ENCODE measurements around the gene AK3. TPM values are rescaled to one million over a fixed set of nuclear protein-coding genes. Genes with fewer than 3 reads are reported as not detected.
"Not testable (repeated sequence)": the region's sequence is repeated elsewhere in the genome, so short reads cannot be mapped to it uniquely, and the experiment has no call there.

Gene AK3
- polyA plus RNA-seq, 6 donors from 2014 or later = 22.9 to 31.6 (median 27.2) TPM

DNA sequence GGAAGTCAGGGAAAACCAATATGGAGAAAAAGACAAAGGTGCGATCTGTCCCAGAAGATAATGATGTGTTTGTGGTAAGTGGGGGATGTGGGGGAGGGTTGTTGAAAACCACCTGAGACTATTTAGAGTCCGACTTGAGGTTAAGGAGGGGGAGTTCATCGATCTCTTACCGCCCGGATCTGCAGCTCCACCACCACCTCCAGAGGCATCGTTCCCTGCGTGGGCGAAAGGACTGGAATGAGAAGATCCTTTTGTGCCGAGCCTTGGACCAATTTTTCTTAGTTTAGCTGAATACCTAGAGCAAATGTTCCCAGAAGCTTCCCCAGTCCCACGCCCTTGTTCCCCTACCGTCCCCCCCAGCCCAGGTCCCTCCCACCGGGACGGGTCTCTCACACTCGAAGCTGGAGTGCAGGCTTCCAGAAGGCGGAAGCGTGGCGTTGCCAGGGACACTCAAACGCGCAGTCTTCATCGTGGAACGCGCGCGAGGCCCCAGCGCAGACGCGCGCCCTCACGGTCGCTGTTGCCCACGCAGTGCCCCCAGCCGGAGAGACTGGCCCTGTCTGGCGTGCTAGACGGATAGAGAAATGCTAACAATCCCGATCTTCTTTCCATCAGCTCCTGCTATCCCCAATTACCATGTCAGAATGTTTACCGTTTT is 74.8 kb downstream of the AK3 start, which contains the start of gene SPATA6L:
Gene SPATA6L (minus strand): TSS at position 439 of the 658 bp plus-strand sequence. CDS start 230 bp downstream, at position 209.
- Mint-ChIP-seq H3K9me3 (no peaks in the 10 kb centered on the region), H3K27me3 (peaks cover 22 to 28% (median 26%) of the 10 kb centered on the region in 3 donors), H3K4me1 (peaks cover 48 to 50% (median 49%) of the 10 kb centered on the region in 3 donors), H3K27ac (peak within 1 kb of the TSS in 3 of 6 donors; percentile 17 to 88 (median 80)), H3K36me3 (peaks cover 0 to 4% of the 10 kb centered on the region in 2 donors), H3K4me3 (peak within 1 kb of the TSS; percentile 73 to 97 (median 84))
- DNase-seq (peak; percentile 29), ATAC-seq (ENCODE audit: low read depth in 2 of 2) (peak; percentile 36 to 45)

DNA sequence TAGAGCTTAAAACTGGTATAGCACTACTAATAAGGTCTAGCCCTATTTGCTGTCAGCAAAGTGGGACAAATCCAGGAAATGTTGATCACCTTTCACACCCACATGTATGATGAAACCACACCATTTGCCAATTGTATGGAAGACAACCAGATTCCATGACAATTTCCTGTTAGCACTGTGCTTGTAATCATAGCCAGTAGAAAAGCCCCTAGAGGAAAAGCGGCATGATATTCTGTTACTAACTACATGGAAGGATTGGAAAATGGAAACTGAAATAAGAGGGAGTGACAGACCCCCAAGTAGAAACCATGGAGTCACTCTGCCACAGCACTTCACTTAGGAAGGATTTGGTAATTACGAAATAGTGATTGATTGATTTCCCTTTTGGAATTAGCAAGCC is 75.6 kb downstream of the AK3 start:
- Mint-ChIP-seq H3K36me3 (peaks cover 0 to 4% of the 10 kb centered on the region in 2 donors), H3K27ac (peak overlapping the region in 2 of 6 donors; percentile 17 to 88), H3K4me3 (peak overlapping the region in 6 of 8 donors; percentile 48 to 97 (median 80)), H3K27me3 (peaks cover 22 to 26% (median 22%) of the 10 kb centered on the region in 3 donors), H3K4me1 (peaks cover 48 to 50% (median 49%) of the 10 kb centered on the region in 3 donors), H3K9me3 (no peaks in the 10 kb centered on the region)
- DNase-seq (no peak), ATAC-seq (ENCODE audit: low read depth in 2 of 2) (no peak)

DNA sequence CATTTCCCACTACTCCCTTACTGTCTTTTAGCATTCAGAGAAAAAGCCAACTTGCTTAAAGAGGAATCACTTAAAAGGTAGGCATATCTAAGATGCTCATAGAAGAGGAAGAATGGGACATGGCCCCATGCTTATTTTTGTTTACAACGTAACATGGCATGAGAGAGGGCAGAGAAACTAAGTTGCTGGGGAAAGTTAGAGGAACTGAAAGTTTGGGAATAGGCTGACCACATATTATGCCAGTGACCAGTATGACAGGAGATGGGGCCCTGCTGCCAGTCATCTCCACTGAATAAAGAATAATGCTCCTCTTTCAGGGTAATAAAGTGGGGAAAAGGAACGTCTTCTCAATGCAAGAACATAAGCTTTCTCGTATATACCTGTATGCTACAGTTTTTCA is 77.0 kb downstream of the AK3 start:
- Mint-ChIP-seq H3K4me3 (peak overlapping the region in 7 of 8 donors; percentile 0 to 99 (median 84)), H3K27ac (peak overlapping the region in 1 of 6 donors; percentile 80), H3K27me3 (peaks cover 22 to 29% (median 22%) of the 10 kb centered on the region in 3 donors), H3K4me1 (peaks cover 48 to 50% (median 49%) of the 10 kb centered on the region in 3 donors), H3K36me3 (no peaks in the 10 kb centered on the region), H3K9me3 (no peaks in the 10 kb centered on the region)
- ATAC-seq (ENCODE audit: low read depth in 2 of 2) (no peak), DNase-seq (no peak)

DNA sequence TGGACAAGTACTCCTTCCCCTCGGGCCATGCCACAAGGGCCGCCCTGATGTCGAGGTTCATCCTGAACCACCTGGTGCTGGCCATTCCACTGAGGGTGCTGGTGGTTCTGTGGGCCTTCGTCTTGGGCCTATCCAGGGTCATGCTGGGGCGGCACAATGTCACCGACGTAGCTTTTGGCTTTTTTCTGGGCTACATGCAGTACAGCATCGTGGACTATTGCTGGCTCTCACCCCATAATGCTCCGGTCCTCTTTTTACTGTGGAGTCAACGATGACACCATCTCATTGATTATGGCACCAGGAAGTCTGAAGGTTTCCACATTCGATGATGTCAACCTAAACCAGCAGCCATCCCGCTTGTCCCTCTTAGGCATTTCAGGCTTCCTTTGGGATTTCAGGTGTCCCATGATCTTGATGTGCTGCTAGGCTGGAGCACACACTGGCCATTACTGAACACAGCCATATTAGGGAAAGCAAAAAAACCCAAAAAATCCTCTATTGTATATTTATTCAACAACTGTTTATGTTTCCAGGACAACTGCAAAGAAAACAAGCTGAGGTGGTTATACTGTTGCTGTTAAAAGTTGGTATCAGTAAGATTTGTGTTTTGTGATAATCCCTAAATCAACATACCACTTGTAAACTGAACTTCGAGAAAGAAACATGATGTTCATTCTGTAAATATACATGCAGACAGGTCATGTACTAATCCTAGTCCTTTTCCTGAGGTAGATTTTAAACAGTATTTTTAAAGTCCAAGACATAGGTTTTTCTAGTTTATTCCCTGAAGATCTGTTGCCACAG is 77.8 kb downstream of the AK3 start:
- Mint-ChIP-seq H3K27me3 (peaks cover 18 to 27% (median 22%) of the 10 kb centered on the region in 3 donors), H3K9me3 (no peaks in the 10 kb centered on the region), H3K27ac (peak overlapping the region in 5 of 6 donors; percentile 1 to 84 (median 33)), H3K36me3 (no peaks in the 10 kb centered on the region), H3K4me3 (peak overlapping the region; percentile 84 to 99 (median 96)), H3K4me1 (peaks cover 48 to 50% (median 49%) of the 10 kb centered on the region in 3 donors)
- ATAC-seq (ENCODE audit: low read depth in 2 of 2) (no peak), DNase-seq (no peak)

DNA sequence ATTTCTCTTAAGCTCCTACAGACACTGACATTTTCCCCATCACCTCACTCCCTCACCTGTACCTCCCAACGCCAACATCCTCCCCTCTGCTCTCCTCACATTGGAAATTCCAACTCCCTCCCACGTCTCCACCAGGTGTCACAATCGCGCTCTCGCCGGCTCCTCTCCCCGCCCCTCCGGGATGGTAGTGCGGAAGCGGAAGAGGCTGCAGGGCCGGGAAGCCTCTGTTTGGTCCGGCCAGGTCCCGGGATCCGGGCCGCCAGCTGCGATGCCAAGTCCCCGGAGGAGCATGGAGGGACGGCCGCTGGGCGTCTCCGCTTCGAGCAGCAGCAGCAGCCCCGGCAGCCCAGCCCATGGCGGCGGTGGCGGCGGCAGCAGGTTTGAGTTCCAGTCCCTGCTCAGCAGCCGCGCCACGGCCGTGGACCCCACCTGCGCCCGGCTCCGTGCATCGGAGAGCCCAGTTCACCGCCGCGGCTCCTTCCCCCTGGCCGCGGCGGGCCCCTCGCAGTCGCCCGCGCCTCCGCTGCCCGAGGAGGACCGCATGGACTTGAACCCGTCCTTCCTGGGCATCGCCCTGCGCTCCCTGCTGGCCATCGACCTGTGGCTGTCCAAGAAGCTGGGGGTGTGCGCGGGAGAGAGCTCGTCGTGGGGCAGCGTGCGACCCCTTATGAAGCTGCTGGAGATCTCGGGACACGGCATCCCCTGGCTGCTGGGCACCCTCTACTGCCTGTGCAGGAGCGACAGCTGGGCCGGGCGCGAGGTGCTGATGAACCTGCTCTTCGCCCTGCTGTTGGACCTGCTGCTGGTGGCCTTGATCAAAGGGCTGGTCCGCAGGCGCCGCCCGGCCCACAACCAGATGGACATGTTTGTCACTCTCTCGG is 78.7 kb downstream of the AK3 start, which contains the start of gene PLPP6:
Gene PLPP6 (plus strand): TSS at position 187 of the 881 bp plus-strand sequence. CDS start 82 bp downstream, at position 269.
- peak; percentile 71 to 79 for ATAC-seq (ENCODE audit: low read depth in 2 of 2)
- H3K4me1 Mint-ChIP-seq = peaks cover 44 to 50% (median 49%) of the 10 kb centered on the region in 3 donors
- no peaks in the 10 kb centered on the region for H3K9me3 Mint-ChIP-seq

DNA sequence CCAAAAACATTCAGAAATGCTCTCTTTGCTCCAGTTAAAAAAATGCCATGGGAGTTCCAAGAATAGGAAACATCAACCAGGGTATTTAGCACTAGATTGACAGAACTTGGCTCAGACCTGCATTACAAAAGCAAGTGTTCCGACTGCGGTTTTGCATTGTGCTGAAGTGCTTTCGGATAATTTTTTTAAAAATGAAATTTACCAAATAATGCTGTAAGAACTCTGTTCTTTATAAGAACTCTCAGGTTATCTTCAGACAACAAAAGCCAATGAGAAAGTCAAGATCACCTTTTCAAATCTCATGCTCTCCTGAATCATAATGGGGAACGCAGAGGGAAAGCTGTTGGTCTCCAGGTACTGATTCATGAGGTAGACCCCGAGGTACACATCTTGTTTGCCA is 79.4 kb downstream of the AK3 start:
- peaks cover 9 to 25% (median 20%) of the 10 kb centered on the region in 3 donors for H3K27me3 Mint-ChIP-seq
- peak overlapping the region; percentile 9 to 96 (median 86) for H3K27ac Mint-ChIP-seq
- no peaks in the 10 kb centered on the region for H3K36me3 Mint-ChIP-seq
- ATAC-seq (ENCODE audit: low read depth in 2 of 2) (no peak), DNase-seq (no peak)
- H3K4me1 Mint-ChIP-seq = peaks cover 40 to 47% (median 46%) of the 10 kb centered on the region in 3 donors
- H3K4me3 Mint-ChIP-seq = peak overlapping the region; percentile 84 to 99 (median 96)
- H3K9me3 Mint-ChIP-seq = no peaks in the 10 kb centered on the region

More for the DNA sequence above, 78.7 kb downstream of the AK3 start, which contains the start of gene PLPP6:
- DNase-seq = peak; percentile 68
- peaks cover 16 to 26% (median 21%) of the 10 kb centered on the region in 3 donors for H3K27me3 Mint-ChIP-seq
- no peaks in the 10 kb centered on the region for H3K36me3 Mint-ChIP-seq
- H3K27ac Mint-ChIP-seq = peak within 1 kb of the TSS; percentile 9 to 96 (median 86)
- peak within 1 kb of the TSS; percentile 84 to 99 (median 96) for H3K4me3 Mint-ChIP-seq

DNA sequence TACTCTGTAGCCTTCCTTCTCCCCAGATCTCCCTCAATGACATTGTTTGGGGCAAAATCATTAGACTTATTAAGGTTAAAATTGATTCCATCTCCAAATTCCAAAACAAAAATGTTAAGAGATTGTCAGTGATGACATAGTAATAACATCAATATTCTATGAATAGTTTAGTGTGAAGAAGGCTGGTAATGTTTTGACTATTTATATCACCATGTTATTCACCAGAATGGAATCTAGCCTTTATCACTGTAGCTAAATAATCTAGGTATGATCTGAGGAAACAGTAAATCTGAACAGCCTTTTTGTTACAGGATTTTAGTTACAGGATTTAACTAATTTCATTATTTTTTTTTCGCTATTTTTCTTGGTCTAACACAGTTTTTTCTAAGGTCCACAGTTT is 79.8 kb downstream of the AK3 start:
- Mint-ChIP-seq H3K9me3 (no peaks in the 10 kb centered on the region), H3K27ac (no peak overlapping the region), H3K4me1 (peaks cover 35 to 43% (median 42%) of the 10 kb centered on the region in 3 donors), H3K36me3 (no peaks in the 10 kb centered on the region), H3K27me3 (peaks cover 13 to 26% (median 17%) of the 10 kb centered on the region in 3 donors), H3K4me3 (peak overlapping the region in 7 of 8 donors; percentile 84 to 99 (median 97))
- DNase-seq = no peak
- no peak for ATAC-seq (ENCODE audit: low read depth in 2 of 2)

DNA sequence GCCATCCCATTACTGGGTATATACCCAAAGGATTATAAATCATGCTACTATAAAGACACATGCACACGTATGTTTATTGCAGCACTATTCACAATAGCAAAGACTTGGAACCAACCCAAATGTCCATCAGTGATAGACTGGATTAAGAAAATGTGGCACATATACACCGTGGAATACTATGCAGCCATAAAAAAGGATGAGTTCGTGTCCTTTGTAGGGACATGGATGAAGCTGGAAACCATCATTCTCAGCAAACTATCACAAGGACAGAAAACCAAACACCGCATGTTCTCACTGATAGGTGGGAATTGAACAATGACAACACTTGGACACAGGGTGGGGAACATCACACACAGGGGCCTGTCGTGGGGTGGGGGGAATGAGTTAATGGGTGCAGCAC is 80.3 kb downstream of the AK3 start:
- peak overlapping the region in 2 of 8 donors; percentile 17 to 71 for H3K4me3 Mint-ChIP-seq
- H3K27me3 Mint-ChIP-seq = peaks cover 12 to 26% (median 16%) of the 10 kb centered on the region in 3 donors
- H3K4me1 Mint-ChIP-seq = peaks cover 30 to 38% (median 37%) of the 10 kb centered on the region in 3 donors
- H3K27ac Mint-ChIP-seq; H3K9me3 Mint-ChIP-seq; H3K36me3 Mint-ChIP-seq; DNase-seq; ATAC-seq (ENCODE audit: low read depth in 2 of 2): not testable (repeated sequence)

Other genes with a start within 250 kb of the AK3 start
- gene PLPP6, start 78.9 kb downstream of the AK3 start, polyA plus RNA-seq (ENCODE audit: low read depth in 6 of 6) = 1 to 10 TPM; 1.7 to 4.1 (median 3.2) TPM
- gene SPATA6L, start 74.7 kb downstream of the AK3 start, polyA plus RNA-seq (ENCODE audit: low read depth in 6 of 6) = not detected
- 10 to 100 TPM in 3 of 6 donors, 1 to 10 TPM in 3; 6.6 to 21.3 (median 10.7) TPM for gene CDC37L1, start 61.6 kb downstream of the AK3 start, polyA plus RNA-seq (ENCODE audit: low read depth in 6 of 6)
- 10 to 100 TPM; 27.1 to 34.3 (median 29.8) TPM for gene RCL1, start 51.7 kb upstream of the AK3 start, polyA plus RNA-seq (ENCODE audit: low read depth in 6 of 6)
- 10 to 100 TPM in 4 of 6 donors, 1 to 10 TPM in 2; 4.9 to 16.3 (median 12.5) TPM for gene JAK2, start 244.1 kb upstream of the AK3 start, polyA plus RNA-seq (ENCODE audit: low read depth in 6 of 6)

Data from naive B cell (primary cell).